ENCODE measurements around the gene BNIP5.

DNA sequence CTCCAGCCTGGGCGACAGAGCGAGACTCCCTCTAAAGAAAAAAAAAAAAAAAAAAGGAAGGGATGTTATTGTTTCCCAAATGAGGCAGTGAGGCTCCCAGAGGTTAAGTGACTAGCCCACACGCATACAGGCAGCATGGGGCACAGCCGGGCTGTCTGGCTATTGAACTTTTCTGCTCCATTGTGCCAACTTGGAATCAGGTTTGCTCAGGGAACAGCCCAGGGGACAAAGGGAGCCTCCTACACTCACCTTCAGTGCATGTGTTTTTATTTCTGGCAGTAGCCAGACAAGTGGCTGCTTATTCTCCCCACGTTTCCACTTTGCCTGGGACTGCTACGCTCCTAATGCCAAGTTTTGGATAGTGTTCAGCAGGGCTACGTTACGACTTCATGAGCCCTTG is 40.1 kb upstream of the BNIP5 start:
- TF ChIP-seq GATA3 (IDR thresholded peaks at IDR 0.05; ENCODE audit: low read depth, low read length) = no peak
- TF ChIP-seq GATA2 (IDR thresholded peaks at IDR 0.05; ENCODE audit: low read depth, low read length) = no peak
